C4-2B (cell line): ENCODE measurements around the gene CLDN2.

Experiments
- ZFX ChIP-seq: fragments of 450-650 bp; IDR thresholded peaks from 2 replicates; pipeline ENCODE4 v1.6.1; 2017
- TF ChIP-seq, protein P1 (sequence below): fragments of 450-650 bp; conservative IDR thresholded peaks from 2 replicates; pipeline ENCODE4 v1.5.1; 2017; ENCODE audit warnings: mild to moderate bottlenecking

DNA sequence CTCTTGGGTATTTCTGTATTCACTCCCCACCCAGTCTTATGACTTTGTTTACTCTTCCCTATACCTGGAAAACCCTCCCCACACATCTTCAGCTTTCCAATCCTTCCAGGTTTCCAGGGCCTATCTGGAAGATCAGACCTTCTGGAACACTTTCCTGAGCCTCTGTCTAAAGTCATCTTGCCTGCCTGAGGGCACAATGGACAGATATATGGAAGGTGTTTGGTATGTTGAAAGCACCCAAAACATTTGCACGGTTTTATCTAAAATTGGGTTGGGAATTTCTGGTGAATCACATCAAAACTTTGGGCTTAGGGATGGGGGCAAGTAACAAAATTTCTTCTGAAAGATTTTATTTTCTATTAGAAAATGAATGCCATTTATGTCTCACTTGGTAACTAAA is 16.0 kb downstream of the CLDN2 start:
- TF ChIP-seq, protein P1, sequence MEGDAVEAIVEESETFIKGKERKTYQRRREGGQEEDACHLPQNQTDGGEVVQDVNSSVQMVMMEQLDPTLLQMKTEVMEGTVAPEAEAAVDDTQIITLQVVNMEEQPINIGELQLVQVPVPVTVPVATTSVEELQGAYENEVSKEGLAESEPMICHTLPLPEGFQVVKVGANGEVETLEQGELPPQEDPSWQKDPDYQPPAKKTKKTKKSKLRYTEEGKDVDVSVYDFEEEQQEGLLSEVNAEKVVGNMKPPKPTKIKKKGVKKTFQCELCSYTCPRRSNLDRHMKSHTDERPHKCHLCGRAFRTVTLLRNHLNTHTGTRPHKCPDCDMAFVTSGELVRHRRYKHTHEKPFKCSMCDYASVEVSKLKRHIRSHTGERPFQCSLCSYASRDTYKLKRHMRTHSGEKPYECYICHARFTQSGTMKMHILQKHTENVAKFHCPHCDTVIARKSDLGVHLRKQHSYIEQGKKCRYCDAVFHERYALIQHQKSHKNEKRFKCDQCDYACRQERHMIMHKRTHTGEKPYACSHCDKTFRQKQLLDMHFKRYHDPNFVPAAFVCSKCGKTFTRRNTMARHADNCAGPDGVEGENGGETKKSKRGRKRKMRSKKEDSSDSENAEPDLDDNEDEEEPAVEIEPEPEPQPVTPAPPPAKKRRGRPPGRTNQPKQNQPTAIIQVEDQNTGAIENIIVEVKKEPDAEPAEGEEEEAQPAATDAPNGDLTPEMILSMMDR = no peak
- no peak for TF ChIP-seq ZFX
